HEK293T (cell line): ENCODE data around the gene LRRTM3.

Experiments
- ELF4 ChIP-seq: fragments of 450-650 bp; IDR thresholded peaks from 2 replicates; pipeline ENCODE4 v1.6.1; 2017; ENCODE audit warnings: antibody characterized with exemption
- FOXA1 ChIP-seq: fragments of 450-650 bp; IDR thresholded peaks from 2 replicates; pipeline ENCODE4 v1.6.1; 2016; ENCODE audit warnings: mild to moderate bottlenecking
- FOXK2 ChIP-seq: fragments of 450-650 bp; IDR thresholded peaks from 2 replicates; pipeline ENCODE4 v1.6.1; 2016; ENCODE audit warnings: mild to moderate bottlenecking
- FOXM1 ChIP-seq: fragments of 450-650 bp; IDR thresholded peaks from 2 replicates; pipeline ENCODE4 v1.6.1; 2017; ENCODE audit warnings: mild to moderate bottlenecking, borderline replicate concordance
- L3MBTL2 ChIP-seq: fragments of 450-650 bp; conservative IDR thresholded peaks from 2 replicates; pipeline ENCODE4 v1.6.1; 2016; ENCODE audit warnings: mild to moderate bottlenecking
- SP1 ChIP-seq: fragments of 450-650 bp; IDR thresholded peaks from 2 replicates; pipeline ENCODE4 v1.6.1; 2017
- SUZ12 ChIP-seq: fragments of 450-650 bp; IDR thresholded peaks from 2 replicates; pipeline ENCODE4 v1.6.1; 2016; ENCODE audit warnings: mild to moderate bottlenecking

GRCh38 chr10:67036808-67037207 is 111.0 kb downstream of the LRRTM3 start:
- TF ChIP-seq ELF4 (no peak), FOXK2 (no peak), FOXM1 (no peak), FOXA1 (no peak), L3MBTL2 (no peak), SUZ12 (no peak), SP1 (no peak)
